Sigmoid colon (tissue), 7 donors: Measurements from ENCODE around the gene BCAS3. TPM values are rescaled to one million over a fixed set of nuclear protein-coding genes. Genes with fewer than 3 reads are reported as not detected.

Experiments used
- DNase-seq: peaks from one replicate; pipeline ENCODE4 v3.0.0-alpha.2; 2019
- H3K27ac ChIP-seq, 4 donors: fragments of 200-600 bp; sonication (generic); one replicate each; pipeline ENCODE4 v1.5.1; 2016 to 2019; ENCODE audit warnings: mild to moderate bottlenecking in 1 of 4
- H3K27me3 ChIP-seq, 3 donors: fragments of 200-600 bp; sonication (generic); one replicate each; pipeline ENCODE4 v1.5.1; 2019; ENCODE audit warnings: mild to moderate bottlenecking in 1 of 3
- H3K36me3 ChIP-seq, 4 donors: fragments of 200-600 bp; sonication (generic); one replicate each; pipeline ENCODE4 v1.5.1; 2016 to 2019
- H3K4me1 ChIP-seq, 4 donors: fragments of 200-600 bp; sonication (generic); one replicate each; pipeline ENCODE4 v1.5.1; 2017 to 2019
- H3K4me3 ChIP-seq, 4 donors: fragments of 200-600 bp; sonication (generic); one replicate each; pipeline ENCODE4 v1.5.1; 2017 to 2019; ENCODE audit warnings: mild to moderate bottlenecking in 2 of 4, moderate library complexity in 1 of 4
- H3K9me3 ChIP-seq, 4 donors: fragments of 200-600 bp in 3 of 4; sonication (generic) in 3 of 4; one replicate each; pipeline versions ENCODE4 v1.5.1 to v1.6.1; 2013 to 2019
- CTCF ChIP-seq, 4 experiments: fragments of 450-650 bp in 3 of 4; fragments of 200-600 bp in 1 of 4; IDR thresholded peaks; one replicate each; pipeline ENCODE4 v1.5.1; 2016 to 2019; ENCODE audit warnings: antibody characterized with exemption in 4 of 4, mild to moderate bottlenecking in 3 of 4, moderate library complexity in 2 of 4
- EP300 ChIP-seq, 4 donors: sonication (generic); formaldehyde crosslinking; IDR thresholded peaks; one replicate each; pipeline ENCODE4 v1.6.1; 2017; ENCODE audit warnings: antibody characterized with exemption in 4 of 4
- POLR2A ChIP-seq, 2 donors: fragments of 450-650 bp; IDR thresholded peaks; one replicate each; pipeline ENCODE4 v1.6.1; 2016; ENCODE audit warnings: antibody characterized with exemption in 2 of 2, mild to moderate bottlenecking in 2 of 2, moderate library complexity in 2 of 2
- POLR2AphosphoS5 ChIP-seq, 4 donors: sonication (generic); formaldehyde crosslinking; IDR thresholded peaks; one replicate each; pipeline ENCODE4 v1.6.1; 2017; ENCODE audit warnings: antibody characterized with exemption in 4 of 4
- WGBS, 2 donors: extraction: QIAGEN DNeasy Blood & Tissue Kit; methylation state at CpG; one replicate each; pipeline ENCODE4 v1.1.7; 2013; 5-methylcytosine and 5-hydroxymethylcytosine counted together
- intact Hi-C: fragments of 100-400 bp; cut with DNase I; formaldehyde crosslinking; loops from one replicate; pipeline ENCODE4 v1.15.1; 2023
- polyA plus RNA-seq, 3 donors: library from polyadenylated mRNA; stranded (reverse); fragments of 200-250 nt; gene quantifications; one replicate each; pipeline ENCODE4 v1.2.3, GENCODE V29; 2013
- total RNA-seq, 4 donors: library from RNA; depleted of rRNA; stranded (reverse); fragments of >200 nt; gene quantifications; one replicate each; pipeline ENCODE4 v1.1.0, GENCODE V29; 2016
- donor health status: healthy with polysubstance abuse.
- donor health status: Bipolar disorder and iron deficiency.
- donor health status: healthy.

BCAS3 gene
- total and polyA plus RNA-seq, 7 donors: 6.3 to 38.5 (median 28.5) TPM

GRCh38 chr17:60699090-60699489, 21.4 kb downstream of the BCAS3 start:
- no peaks in the 10 kb centered on the region for H3K4me1 ChIP-seq
- no peaks in the 10 kb centered on the region for H3K9me3 ChIP-seq
- peaks cover 0 to 16% (median 3%) of the 10 kb centered on the region in 4 donors for H3K36me3 ChIP-seq
- TF ChIP-seq EP300 (IDR thresholded peaks at IDR 0.05) (no peak), POLR2AphosphoS5 (IDR thresholded peaks at IDR 0.05) (no peak), CTCF (IDR thresholded peaks at IDR 0.05) (no peak), POLR2A (IDR thresholded peaks at IDR 0.05) (no peak)
- H3K27me3 ChIP-seq: no peaks in the 10 kb centered on the region
- H3K4me3 ChIP-seq: no peak overlapping the region
- no peak for DNase-seq
- intact Hi-C loops: no loop called here
- 81 to 95% methylated on average over 3 of the region's 3 CpGs for WGBS, 2 donors
- no peak overlapping the region for H3K27ac ChIP-seq

GRCh38 chr17:60704170-60704569, 26.5 kb downstream of the BCAS3 start:
- intact Hi-C loops: no loop called here
- 16 to 54% methylated on average over 3 of the region's 3 CpGs for WGBS, 2 donors

GRCh38 chr17:60712675-60713074, 35.0 kb downstream of the BCAS3 start:
- Histone ChIP-seq H3K27me3 (no peaks in the 10 kb centered on the region), H3K36me3 (peaks cover 0 to 40% (median 3%) of the 10 kb centered on the region in 4 donors), H3K27ac (no peak overlapping the region), H3K9me3 (no peaks in the 10 kb centered on the region), H3K4me1 (no peaks in the 10 kb centered on the region), H3K4me3 (no peak overlapping the region)
- whole genome bisulfite sequencing, 2 donors: 80 to 93% methylated on average over 2 of the region's 2 CpGs
- intact Hi-C loops: no loop called here
- no peak for TF ChIP-seq CTCF (IDR thresholded peaks at IDR 0.05)
- no peak for TF ChIP-seq EP300 (IDR thresholded peaks at IDR 0.05)
- TF ChIP-seq POLR2AphosphoS5 (IDR thresholded peaks at IDR 0.05): no peak
- no peak for TF ChIP-seq POLR2A (IDR thresholded peaks at IDR 0.05)
- DNase-seq: no peak

More at GRCh38 chr17:60704170-60704569, 26.5 kb downstream of the BCAS3 start:
- Histone ChIP-seq H3K9me3 (no peaks in the 10 kb centered on the region), H3K4me3 (no peak overlapping the region), H3K27ac (no peak overlapping the region), H3K27me3 (no peaks in the 10 kb centered on the region), H3K4me1 (no peaks in the 10 kb centered on the region), H3K36me3 (peaks cover 0 to 16% (median under 1%) of the 10 kb centered on the region in 4 donors)
- no peak for DNase-seq
- TF ChIP-seq POLR2AphosphoS5 (IDR thresholded peaks at IDR 0.05): no peak
- no peak for TF ChIP-seq POLR2A (IDR thresholded peaks at IDR 0.05)
- TF ChIP-seq EP300 (IDR thresholded peaks at IDR 0.05): no peak
- no peak for TF ChIP-seq CTCF (IDR thresholded peaks at IDR 0.05)

GRCh38 chr17:60713608-60714007, 36.0 kb downstream of the BCAS3 start:
- no peak for DNase-seq
- no peak overlapping the region for H3K27ac ChIP-seq
- TF ChIP-seq POLR2A (IDR thresholded peaks at IDR 0.05) (no peak), POLR2AphosphoS5 (IDR thresholded peaks at IDR 0.05) (no peak), CTCF (IDR thresholded peaks at IDR 0.05) (no peak), EP300 (IDR thresholded peaks at IDR 0.05) (no peak)
- 94 to 98% methylated on average over 2 of the region's 2 CpGs for WGBS, 2 donors
- intact Hi-C loops: no loop called here
- H3K4me1 ChIP-seq: no peaks in the 10 kb centered on the region
- peaks cover 0 to 33% (median 3%) of the 10 kb centered on the region in 4 donors for H3K36me3 ChIP-seq
- no peak overlapping the region for H3K4me3 ChIP-seq
- H3K9me3 ChIP-seq: no peaks in the 10 kb centered on the region
- H3K27me3 ChIP-seq: no peaks in the 10 kb centered on the region

GRCh38 chr17:60716766-60717165, 39.1 kb downstream of the BCAS3 start:
- WGBS, 2 donors: 93 to 98% methylated on average over 1 of the region's 1 CpG
- H3K27me3 ChIP-seq: no peaks in the 10 kb centered on the region
- H3K4me1 ChIP-seq: peaks cover 0 to 3% (median 0%) of the 10 kb centered on the region in 4 donors
- H3K27ac ChIP-seq: no peak overlapping the region
- H3K9me3 ChIP-seq: no peaks in the 10 kb centered on the region
- intact Hi-C loops: no loop called here
- no peak for DNase-seq
- TF ChIP-seq POLR2A (IDR thresholded peaks at IDR 0.05): no peak
- no peak for TF ChIP-seq EP300 (IDR thresholded peaks at IDR 0.05)
- no peak for TF ChIP-seq POLR2AphosphoS5 (IDR thresholded peaks at IDR 0.05)
- TF ChIP-seq CTCF (IDR thresholded peaks at IDR 0.05): no peak
- H3K36me3 ChIP-seq: peaks cover 0 to 12% (median 0%) of the 10 kb centered on the region in 4 donors
- no peak overlapping the region for H3K4me3 ChIP-seq
